Large intestine (tissue), 3 donors: ENCODE results near the gene KLHL11. TPM values are rescaled to one million over a fixed set of nuclear protein-coding genes. Genes with fewer than 3 reads are reported as not detected.
A peak's percentile ranks its signal among the peaks of the same experiment; 100 is the strongest.
"Not testable (repeated sequence)": the region's sequence is repeated elsewhere in the genome, so short reads cannot be mapped to it uniquely, and the experiment has no call there.

Source experiments
- DNase-seq, 2 donors: peaks; one replicate each; pipeline versions ENCODE4 v3.0.0 to v3.0.0-alpha.2; 2013
- H3K27ac ChIP-seq: one replicate; pipeline ENCODE4 v1.5.1; 2013; ENCODE audit warnings: low read length
- H3K27me3 ChIP-seq: 2 replicates; pipeline ENCODE4 v1.6.1; 2013; ENCODE audit warnings: low read length; ENCODE audit not compliant: control insufficient read depth, insufficient read depth
- H3K36me3 ChIP-seq: 2 replicates; pipeline ENCODE4 v1.6.1; 2013; ENCODE audit warnings: low read length; ENCODE audit not compliant: control insufficient read depth, insufficient read depth
- H3K4me1 ChIP-seq: one replicate; pipeline ENCODE4 v1.6.1; 2013; ENCODE audit warnings: low read length; ENCODE audit not compliant: control insufficient read depth, insufficient read depth
- H3K4me3 ChIP-seq: one replicate; pipeline ENCODE4 v1.5.1; 2013; ENCODE audit warnings: low read length
- H3K9me3 ChIP-seq: one replicate; pipeline ENCODE4 v1.6.1; 2013; ENCODE audit warnings: mild to moderate bottlenecking, low read depth, low read length, moderate library complexity; ENCODE audit not compliant: control insufficient read depth
- WGBS: methylation state at CpG from one replicate; pipeline ENCODE4 v1.1.5; 2013; ENCODE audit warnings: low lambda C conversion rate; ENCODE audit not compliant: insufficient coverage; 5-methylcytosine and 5-hydroxymethylcytosine counted together
- polyA plus RNA-seq: library from polyadenylated mRNA; unstranded; fragments of 120-200 nt; gene quantifications from one replicate; pipeline ENCODE4 v1.2.1, GENCODE V29; 2013

KLHL11 gene
- polyA plus RNA-seq, 1 donor, result 5.6 TPM

DNA sequence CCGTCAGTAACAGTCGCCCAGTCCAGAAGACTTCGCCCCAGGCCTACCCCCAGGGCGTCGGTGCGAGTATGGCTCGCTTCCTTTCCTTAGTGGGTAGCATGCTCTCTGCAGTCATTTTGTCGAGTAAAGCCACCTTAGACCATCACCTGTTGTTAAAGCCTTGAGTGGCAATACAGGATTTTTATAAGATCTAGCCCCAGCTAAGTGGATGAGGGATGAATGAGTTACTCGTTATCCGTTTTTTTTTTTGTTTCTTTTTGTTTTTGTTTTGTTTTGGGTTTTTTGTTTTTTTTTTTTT is 322 bp upstream of the KLHL11 start:
- 29% methylated on average over 2 of the region's 10 CpGs for WGBS
- Histone ChIP-seq H3K27ac (peak overlapping the region; percentile 65), H3K4me1 (peaks cover 12% of the 10 kb centered on the region), H3K27me3 (no peaks in the 10 kb centered on the region), H3K9me3 (no peaks in the 10 kb centered on the region), H3K4me3 (peak overlapping the region; percentile 31), H3K36me3 (peaks cover 34% of the 10 kb centered on the region)
- DNase-seq, result no peak

DNA sequence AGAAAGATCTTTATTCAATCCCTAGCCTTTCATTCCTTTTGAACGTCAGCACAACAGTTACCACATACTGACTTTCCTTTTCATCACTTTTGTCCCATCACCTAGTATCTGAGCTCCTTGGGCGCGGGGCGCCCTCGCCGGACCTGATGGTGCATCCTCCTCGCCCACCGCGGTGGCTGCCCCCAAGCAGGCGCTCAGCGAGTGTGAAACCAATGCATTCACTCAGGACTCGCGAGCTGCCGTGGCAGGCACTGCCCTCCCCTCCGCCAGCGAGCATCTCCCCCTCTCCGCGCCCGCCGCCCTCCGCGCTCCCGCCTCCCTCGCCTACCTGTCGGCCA is 756 bp downstream of the KLHL11 start:
- Histone ChIP-seq H3K4me1 (peaks cover 12% of the 10 kb centered on the region), H3K36me3 (peaks cover 23% of the 10 kb centered on the region), H3K27ac (peak overlapping the region; percentile 88), H3K4me3 (peak overlapping the region; percentile 100), H3K9me3 (no peaks in the 10 kb centered on the region), H3K27me3 (no peaks in the 10 kb centered on the region)
- WGBS, result no CpG with 5 or more reads among the region's 25 CpGs
- peak in 1 of 2 donors; percentile 40 for DNase-seq

DNA sequence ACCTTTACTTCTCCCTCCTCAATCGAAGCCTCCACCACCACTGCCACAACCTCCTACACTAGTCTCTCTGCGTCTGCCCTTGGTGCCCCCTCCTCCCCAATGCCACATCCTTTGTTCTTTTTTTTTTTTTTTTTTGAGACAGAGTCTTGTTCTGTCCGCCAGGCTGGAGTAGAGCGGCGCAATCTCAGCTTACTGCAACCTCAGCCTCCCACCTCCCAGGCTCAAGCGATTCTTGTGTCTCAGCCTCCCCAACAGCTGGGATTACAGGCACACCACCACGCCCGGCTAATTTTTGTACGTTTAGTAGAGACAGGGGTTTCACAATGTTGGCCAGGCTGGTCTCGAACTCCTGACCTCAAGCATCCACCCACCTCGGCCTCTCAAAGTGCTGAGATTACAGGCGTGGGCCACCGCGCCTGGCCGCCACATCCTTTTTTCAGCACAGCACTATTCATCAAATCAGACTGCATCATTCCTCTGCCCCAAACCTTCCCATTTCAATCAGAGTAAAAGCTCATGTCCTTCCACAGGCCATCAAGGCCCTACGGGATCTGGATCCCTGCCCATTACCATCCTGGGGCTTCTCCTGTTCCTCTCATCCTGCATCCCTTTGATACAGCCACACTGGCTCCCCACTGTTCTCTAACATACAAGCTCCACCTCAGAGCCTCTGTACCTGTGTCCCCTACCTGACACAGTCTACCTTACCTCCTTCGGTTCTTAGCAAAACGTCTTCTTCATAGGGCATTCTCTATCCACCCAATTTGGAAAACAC is 2.0 kb downstream of the KLHL11 start:
- WGBS, result 67% methylated on average over 4 of the region's 18 CpGs
- Histone ChIP-seq H3K27me3 (no peaks in the 10 kb centered on the region), H3K27ac (no peak overlapping the region), H3K4me1 (peaks cover 12% of the 10 kb centered on the region), H3K36me3 (peaks cover 14% of the 10 kb centered on the region), H3K9me3 (no peaks in the 10 kb centered on the region), H3K4me3 (peak overlapping the region; percentile 100)
- DNase-seq, result no peak

DNA sequence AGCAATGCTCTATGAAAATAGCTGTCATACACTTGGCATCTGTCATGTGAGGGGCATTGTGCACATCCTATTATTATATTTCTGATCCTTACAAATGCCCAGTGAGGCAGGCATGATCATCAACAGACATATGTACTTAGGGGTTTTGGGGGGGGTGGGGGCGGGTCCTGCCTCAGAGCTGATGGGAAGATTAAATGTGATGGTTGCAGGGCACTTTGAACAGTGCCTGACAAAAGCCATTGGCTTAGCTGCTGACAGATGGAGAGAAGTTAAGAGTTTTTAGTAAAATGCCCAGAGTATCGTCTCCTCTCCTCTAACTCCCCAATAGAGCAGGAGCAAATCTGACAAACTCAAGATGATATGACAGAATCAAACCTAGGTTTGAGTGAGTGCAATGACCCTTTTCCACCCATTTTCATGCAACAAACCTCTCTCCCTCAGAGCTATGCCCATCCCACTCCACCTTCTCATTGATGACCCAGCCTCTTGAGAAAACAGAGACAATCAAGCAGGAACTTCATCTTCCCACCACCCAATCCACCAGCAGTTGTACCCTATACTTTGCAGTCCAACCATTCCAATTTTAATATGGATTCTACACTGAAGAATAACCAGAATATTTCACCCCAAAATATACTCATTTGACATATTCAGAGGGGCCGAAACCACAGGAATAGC is 4.8 kb downstream of the KLHL11 start:
- H3K9me3 ChIP-seq, result no peaks in the 10 kb centered on the region
- WGBS, result 100% methylated on average over 1 of the region's 3 CpGs
- peaks cover 12% of the 10 kb centered on the region for H3K4me1 ChIP-seq
- no peaks in the 10 kb centered on the region for H3K27me3 ChIP-seq
- H3K36me3 ChIP-seq, result peaks cover 2% of the 10 kb centered on the region
- no peak overlapping the region for H3K27ac ChIP-seq
- H3K4me3 ChIP-seq, result no peak overlapping the region
- DNase-seq, result no peak

DNA sequence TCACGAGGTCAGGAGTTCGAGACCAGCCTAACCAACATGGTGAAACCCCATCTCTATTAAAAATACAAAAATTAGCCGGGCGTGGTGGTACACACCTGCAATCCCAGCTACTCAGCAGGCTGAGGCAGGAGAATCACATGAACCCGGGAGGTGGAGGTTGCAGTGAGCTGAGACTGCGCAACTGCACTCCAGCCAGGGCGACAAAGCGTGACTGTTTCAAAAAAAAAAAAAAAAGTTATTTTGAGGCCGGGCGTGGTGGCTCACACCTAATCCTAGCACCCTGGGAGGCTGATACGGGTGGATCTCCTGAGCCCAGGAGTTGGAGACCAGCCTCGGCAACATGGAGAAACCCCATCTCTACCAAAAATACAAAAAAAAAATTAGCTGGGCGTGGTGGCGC is 13.8 kb downstream of the KLHL11 start:
- not testable (repeated sequence) for H3K27me3 ChIP-seq, H3K4me1 ChIP-seq, H3K4me3 ChIP-seq, DNase-seq, H3K9me3 ChIP-seq, H3K27ac ChIP-seq
- H3K36me3 ChIP-seq, result peaks cover 20% of the 10 kb centered on the region
- WGBS, result no CpG with 5 or more reads among the region's 14 CpGs

DNA sequence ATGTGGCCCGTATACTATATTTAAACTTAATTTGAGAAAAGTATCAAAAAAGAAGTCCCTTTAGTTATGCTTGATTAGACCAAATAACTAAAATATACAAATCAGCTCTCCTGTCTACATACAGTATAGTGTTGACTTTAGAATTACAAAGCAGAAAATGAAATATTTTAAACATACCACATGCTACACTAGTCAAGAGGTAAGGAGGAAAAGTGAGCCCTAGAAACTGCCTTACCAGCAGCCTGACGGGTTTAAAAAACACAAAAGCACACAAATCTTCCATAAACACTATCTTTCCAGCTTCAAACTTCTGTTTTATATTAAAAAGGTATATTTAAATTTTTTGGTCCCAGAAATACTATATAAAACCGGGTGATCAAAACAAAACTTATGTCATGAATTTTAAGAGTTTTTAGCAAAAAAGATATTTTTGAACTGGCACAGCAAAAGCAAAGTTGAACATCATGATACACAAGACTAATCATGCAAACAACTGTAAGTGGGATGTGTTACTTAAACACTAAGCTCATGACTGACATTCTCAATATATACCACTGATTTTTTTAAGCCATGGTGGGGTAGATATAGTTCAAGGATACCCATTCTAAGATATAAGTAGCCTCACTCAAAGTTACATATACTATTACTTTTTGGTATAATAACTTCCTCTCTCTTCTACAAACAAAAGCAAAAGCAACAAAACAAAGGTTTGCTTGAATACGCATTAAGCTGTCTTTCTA is 15.8 kb downstream of the KLHL11 start:
- no peaks in the 10 kb centered on the region for H3K27me3 ChIP-seq
- H3K4me3 ChIP-seq, result no peak overlapping the region
- peaks cover 14% of the 10 kb centered on the region for H3K36me3 ChIP-seq
- WGBS, result 90% methylated on average over 2 of the region's 4 CpGs
- no peak overlapping the region for H3K27ac ChIP-seq
- H3K9me3 ChIP-seq, result no peaks in the 10 kb centered on the region
- no peak for DNase-seq
- H3K4me1 ChIP-seq, result no peaks in the 10 kb centered on the region

DNA sequence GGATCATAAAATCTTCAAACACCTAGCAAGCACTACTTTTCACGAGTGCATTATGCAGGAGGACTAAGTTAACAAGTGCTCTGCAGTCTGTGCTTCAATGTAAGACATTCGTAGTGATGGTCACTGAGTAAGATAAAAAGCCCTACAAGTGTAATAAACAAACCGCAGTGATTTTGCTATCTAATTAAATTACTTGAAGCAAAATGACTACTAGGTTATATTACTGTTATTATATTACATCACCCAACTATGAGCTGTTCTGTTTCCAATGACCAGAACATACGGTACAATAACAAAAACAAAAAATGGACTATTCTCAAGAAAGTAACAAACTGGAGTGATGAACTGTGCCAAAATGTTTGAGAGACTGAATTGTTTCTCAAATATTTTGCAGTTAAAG is 16.4 kb downstream of the KLHL11 start:
- Histone ChIP-seq H3K27ac (no peak overlapping the region), H3K9me3 (no peaks in the 10 kb centered on the region), H3K4me1 (no peaks in the 10 kb centered on the region), H3K36me3 (peaks cover 9% of the 10 kb centered on the region), H3K27me3 (no peaks in the 10 kb centered on the region), H3K4me3 (no peak overlapping the region)
- 100% methylated on average over 1 of the region's 4 CpGs for WGBS
- DNase-seq, result no peak

DNA sequence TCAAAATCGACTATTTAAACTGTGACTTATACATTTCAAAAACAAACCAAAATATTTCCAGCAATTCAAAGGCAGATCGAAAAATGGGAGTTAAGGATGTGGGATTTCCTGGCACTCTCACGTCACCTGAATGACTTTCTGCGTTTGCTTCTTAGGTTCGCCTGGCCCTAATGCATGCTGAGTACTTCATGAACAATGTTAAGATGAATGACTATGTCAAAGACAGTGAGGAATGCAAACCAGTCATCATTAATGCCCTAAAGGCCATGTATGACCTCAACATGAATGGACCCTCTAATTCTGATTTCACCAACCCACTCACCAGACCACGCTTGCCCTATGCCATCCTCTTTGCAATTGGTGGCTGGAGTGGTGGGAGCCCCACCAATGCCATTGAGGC is 20.3 kb downstream of the KLHL11 start:
- Histone ChIP-seq H3K27ac (no peak overlapping the region), H3K27me3 (no peaks in the 10 kb centered on the region), H3K9me3 (no peaks in the 10 kb centered on the region), H3K4me1 (no peaks in the 10 kb centered on the region), H3K4me3 (no peak overlapping the region), H3K36me3 (no peaks in the 10 kb centered on the region)
- WGBS, result 86% methylated on average over 1 of the region's 6 CpGs
- no peak for DNase-seq

DNA sequence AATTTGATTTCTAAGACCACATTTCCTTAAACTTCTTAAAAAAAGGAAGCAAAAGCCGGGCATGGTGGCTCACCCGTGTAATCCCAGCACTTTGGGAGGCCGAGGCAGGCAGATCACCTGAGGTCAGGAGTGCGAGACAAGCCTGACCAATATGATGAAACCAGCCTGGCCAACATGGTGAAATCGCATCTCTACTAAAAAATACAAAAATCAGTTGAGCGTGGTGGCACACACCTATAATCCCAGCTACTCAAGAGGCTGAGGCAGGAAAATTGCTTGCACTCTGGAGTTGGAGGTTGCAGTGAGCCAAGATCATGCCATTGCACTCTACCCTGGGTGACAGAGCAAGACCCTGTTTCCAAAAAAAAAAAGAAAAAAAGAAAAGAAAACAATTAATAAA is 24.4 kb downstream of the KLHL11 start:
- H3K4me3 ChIP-seq, H3K9me3 ChIP-seq, H3K36me3 ChIP-seq, H3K27me3 ChIP-seq, H3K4me1 ChIP-seq, DNase-seq, H3K27ac ChIP-seq: not testable (repeated sequence)
- WGBS, result no CpG with 5 or more reads among the region's 6 CpGs

DNA sequence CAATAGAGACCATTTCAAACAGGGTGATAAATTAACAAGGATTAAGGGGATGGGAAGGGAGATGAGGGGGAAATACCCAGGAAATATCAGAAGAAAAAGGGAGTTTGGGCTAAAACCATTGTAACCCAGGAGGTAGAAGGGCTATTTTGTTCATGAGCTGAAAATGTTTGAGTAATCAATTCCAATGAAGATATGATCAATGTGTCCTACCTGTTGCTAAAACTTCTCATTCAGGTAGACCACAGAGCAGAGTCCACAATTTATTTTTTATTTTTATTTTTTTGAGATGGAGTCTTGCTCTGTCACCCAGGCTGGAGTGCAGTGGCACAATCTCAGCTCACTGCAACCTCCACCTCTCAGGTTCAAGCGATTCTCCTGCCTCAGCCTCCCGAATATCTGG is 25.8 kb downstream of the KLHL11 start:
- H3K4me1 ChIP-seq, H3K36me3 ChIP-seq, H3K4me3 ChIP-seq, H3K27me3 ChIP-seq, DNase-seq, H3K9me3 ChIP-seq, H3K27ac ChIP-seq: not testable (repeated sequence)
- 100% methylated on average over 1 of the region's 2 CpGs for WGBS
